ENCODE data around the gene KLRC2. TPM values are rescaled to one million over a fixed set of nuclear protein-coding genes. Genes with fewer than 3 reads are reported as not detected.
"Not testable (repeated sequence)": the region's sequence is repeated elsewhere in the genome, so short reads cannot be mapped to it uniquely, and the experiment has no call there.

KLRC2 gene
- total RNA-seq, 1 experiment from 2014 or later: not detected

GRCh38 chr12:10420334-10420733, 15.5 kb downstream of the KLRC2 start, which contains the start of gene KLRC3:
Gene KLRC3 (minus strand): TSS chr12:10420595. CDS start chr12:10420550, 45 bp downstream.
- not testable (repeated sequence) for DNase-seq (ENCODE audit: low read depth, low spot score)

DNA sequence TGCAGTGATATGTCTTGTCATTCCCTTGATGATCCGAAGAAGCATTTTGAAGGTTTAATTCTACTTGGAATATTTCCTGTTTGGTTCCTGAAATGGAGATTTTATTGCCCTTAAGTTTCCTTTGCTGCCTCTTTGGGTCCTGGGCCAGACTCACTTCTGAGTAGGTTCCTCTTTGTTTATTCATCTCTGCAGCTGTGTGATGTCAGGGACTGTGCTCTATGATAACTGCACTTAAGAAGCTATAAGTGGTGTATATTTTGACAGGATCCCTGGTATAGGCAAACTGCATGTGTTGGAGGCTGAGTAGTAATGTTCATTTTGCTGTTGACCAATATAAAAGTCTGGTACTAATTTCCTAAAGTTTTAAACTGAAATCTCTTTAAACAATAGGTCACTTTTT, 26.4 kb downstream of the KLRC2 start, which contains the start of gene KLRC4:
TSS of gene KLRC4 (minus strand) at position 366 of the 400 bp plus-strand sequence. CDS start at position 184, 182 bp downstream.
- in situ Hi-C loops (cut with HindIII; ENCODE audit: low pct_unique_long_range_greater_than_20kb, low sequenced_read_pairs): no loop called here
- DNase-seq (ENCODE audit: low read depth, low spot score): peak; percentile 75

More at GRCh38 chr12:10420334-10420733, 15.5 kb downstream of the KLRC2 start, which contains the start of gene KLRC3:
- in situ Hi-C loops (cut with HindIII; ENCODE audit: low pct_unique_long_range_greater_than_20kb, low sequenced_read_pairs): not testable (repeated sequence)

DNA sequence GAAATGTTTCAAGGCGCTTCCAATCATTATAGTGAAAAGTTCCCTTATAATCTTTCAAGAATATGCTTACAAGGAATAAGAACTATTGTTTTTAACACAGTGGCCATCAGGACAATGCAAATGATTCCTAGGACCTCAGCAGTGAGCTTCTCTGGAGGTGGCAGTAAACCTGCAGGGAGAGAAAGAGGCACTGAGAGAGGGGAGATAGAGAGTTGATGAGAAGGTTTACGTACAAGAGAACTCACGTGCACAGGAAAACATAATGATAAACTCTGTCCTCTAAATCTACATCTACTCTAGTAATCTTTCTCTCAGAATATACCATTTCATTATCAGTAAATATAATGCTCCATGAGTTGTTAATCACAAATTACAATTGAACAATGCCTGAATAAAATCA, 27.0 kb downstream of the KLRC2 start:
- in situ Hi-C loops (cut with HindIII; ENCODE audit: low pct_unique_long_range_greater_than_20kb, low sequenced_read_pairs): no loop called here
- DNase-seq (ENCODE audit: low read depth, low spot score): no peak

GRCh38 chr12:10406725-10407124, 29.1 kb downstream of the KLRC2 start:
- no peak for DNase-seq (ENCODE audit: low read depth, low spot score)
- in situ Hi-C loops (cut with HindIII; ENCODE audit: low pct_unique_long_range_greater_than_20kb, low sequenced_read_pairs): no loop called here

DNA sequence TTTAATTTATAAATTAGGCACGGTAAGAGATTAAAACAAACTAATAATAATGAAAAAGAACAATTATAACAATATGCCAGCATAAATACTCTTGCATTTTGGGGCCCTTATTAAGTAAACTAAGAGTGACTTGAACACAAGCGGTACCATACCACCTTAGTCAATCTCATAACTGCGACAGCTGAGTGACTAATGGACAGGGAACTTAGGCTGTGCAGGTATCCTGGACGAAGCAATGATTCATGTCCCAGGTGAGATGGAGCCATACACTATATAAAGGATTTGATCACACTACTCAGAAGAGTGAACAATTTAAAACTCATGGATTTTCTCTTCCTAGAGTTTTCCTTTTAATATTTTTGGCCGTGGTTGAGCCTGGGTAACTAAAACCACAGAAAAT, 30.5 kb downstream of the KLRC2 start:
- no peak for DNase-seq (ENCODE audit: low read depth, low spot score)
- in situ Hi-C loops (cut with HindIII; ENCODE audit: low pct_unique_long_range_greater_than_20kb, low sequenced_read_pairs): no loop called here

DNA sequence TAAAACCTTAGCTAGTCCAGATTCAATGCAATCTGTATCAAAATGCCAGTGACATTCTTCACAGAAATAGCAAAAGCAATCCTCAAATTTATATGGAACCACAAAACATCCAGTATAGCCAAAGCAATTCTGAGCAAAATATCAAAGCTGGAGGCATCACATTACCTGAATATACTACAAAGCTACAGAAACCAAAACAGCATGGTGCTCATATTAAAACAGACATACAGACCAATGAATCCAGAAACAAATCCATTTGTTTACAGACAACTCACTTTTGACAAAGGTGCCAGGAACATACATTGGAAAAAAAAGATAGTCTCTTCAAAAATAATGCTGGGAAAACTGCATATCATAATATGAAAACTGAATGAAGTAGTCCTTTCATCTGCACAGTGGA, 31.0 kb downstream of the KLRC2 start:
- no peak for DNase-seq (ENCODE audit: low read depth, low spot score)
- in situ Hi-C loops (cut with HindIII; ENCODE audit: low pct_unique_long_range_greater_than_20kb, low sequenced_read_pairs): no loop called here

DNA sequence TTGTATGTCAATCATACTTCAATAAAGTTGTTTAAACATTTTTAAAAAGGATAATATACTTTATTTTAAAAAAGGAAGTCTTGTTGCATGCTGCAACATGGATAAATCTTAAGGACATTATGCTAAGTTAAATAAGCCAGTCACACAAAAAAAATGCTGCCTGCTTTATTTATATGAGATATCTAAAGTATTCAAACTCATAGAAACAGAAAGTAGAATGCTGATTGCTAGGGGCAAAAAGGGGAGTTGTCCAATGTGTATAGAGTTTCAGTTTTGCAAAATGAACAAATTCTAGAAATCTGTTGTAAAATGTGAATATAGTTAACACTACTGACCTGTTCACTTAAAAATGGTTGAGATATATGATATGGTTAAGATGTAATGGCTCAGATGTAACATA, 35.0 kb downstream of the KLRC2 start:
- no peak for DNase-seq (ENCODE audit: low read depth, low spot score)
- in situ Hi-C loops (cut with HindIII; ENCODE audit: low pct_unique_long_range_greater_than_20kb, low sequenced_read_pairs): no loop called here

DNA sequence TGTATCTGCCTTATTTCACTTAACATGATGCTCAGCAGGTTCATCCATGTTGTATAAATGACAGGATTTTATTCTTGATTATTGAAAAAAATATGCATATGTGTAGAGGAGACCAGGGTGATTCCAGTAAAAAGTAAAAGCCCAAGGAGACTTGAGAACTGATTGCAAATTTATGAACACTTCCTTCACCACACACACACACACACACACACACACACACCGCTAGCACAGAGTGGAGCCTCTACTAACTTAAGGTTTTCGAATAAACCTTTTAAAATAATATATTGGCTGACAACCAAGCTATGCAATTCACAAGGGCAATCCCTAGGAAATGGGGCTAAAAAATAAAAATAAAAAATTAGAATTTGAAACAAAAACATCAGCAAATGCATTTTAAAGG, 37.6 kb downstream of the KLRC2 start:
- in situ Hi-C loops (cut with HindIII; ENCODE audit: low pct_unique_long_range_greater_than_20kb, low sequenced_read_pairs): no loop called here
- no peak for DNase-seq (ENCODE audit: low read depth, low spot score)

GRCh38 chr12:10397296-10397695, 38.5 kb downstream of the KLRC2 start:
- in situ Hi-C loops (cut with HindIII; ENCODE audit: low pct_unique_long_range_greater_than_20kb, low sequenced_read_pairs): no loop called here

GRCh38 chr12:10396176-10396575, 39.6 kb downstream of the KLRC2 start:
- in situ Hi-C loops (cut with HindIII; ENCODE audit: low pct_unique_long_range_greater_than_20kb, low sequenced_read_pairs); DNase-seq (ENCODE audit: low read depth, low spot score): not testable (repeated sequence)

More at GRCh38 chr12:10397296-10397695, 38.5 kb downstream of the KLRC2 start:
- DNase-seq (ENCODE audit: low read depth, low spot score): no peak

DNA sequence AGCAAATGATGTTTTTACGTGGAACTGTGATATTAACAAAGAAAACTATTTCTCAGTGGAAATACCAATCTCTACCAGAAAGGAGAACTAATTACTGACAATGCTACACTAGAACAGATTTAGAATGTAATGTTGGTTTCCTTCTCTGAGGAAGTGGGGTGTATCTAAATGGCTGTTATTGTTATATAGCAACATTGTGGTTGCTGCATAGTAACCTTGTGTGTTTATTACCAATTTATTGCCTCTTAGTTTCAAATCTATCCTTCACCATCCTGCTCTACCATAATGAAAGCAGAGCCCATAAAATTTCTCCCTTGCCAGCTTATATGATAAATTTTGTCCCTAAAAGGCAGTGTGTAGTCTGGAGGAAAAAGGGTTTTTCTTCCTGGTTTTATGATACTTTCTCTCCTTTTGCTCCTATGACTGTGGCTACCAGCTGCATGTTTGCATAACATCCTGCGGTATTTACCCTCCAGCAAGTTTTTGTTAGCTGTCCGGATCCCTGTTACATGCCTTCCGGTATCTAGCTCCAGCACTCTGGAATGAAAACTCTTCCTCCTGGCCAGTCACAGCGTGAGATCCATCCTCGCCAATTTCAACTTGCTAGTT, 40.3 kb downstream of the KLRC2 start:
- peak; percentile 85 for DNase-seq (ENCODE audit: low read depth, low spot score)
- in situ Hi-C loops (cut with HindIII; ENCODE audit: low pct_unique_long_range_greater_than_20kb, low sequenced_read_pairs): no loop called here

GRCh38 chr12:10394531-10395152, 41.2 kb downstream of the KLRC2 start:
- in situ Hi-C loops (cut with HindIII; ENCODE audit: low pct_unique_long_range_greater_than_20kb, low sequenced_read_pairs): not testable (repeated sequence)
- peak; percentile 51 for DNase-seq (ENCODE audit: low read depth, low spot score)

GRCh38 chr12:10393291-10393690, 42.5 kb downstream of the KLRC2 start:
- in situ Hi-C loops (cut with HindIII; ENCODE audit: low pct_unique_long_range_greater_than_20kb, low sequenced_read_pairs): no loop called here
- DNase-seq (ENCODE audit: low read depth, low spot score): no peak

GRCh38 chr12:10392394-10392930, 43.3 kb downstream of the KLRC2 start:
- peak; percentile 81 for DNase-seq (ENCODE audit: low read depth, low spot score)
- in situ Hi-C loops (cut with HindIII; ENCODE audit: low pct_unique_long_range_greater_than_20kb, low sequenced_read_pairs): no loop called here

DNA sequence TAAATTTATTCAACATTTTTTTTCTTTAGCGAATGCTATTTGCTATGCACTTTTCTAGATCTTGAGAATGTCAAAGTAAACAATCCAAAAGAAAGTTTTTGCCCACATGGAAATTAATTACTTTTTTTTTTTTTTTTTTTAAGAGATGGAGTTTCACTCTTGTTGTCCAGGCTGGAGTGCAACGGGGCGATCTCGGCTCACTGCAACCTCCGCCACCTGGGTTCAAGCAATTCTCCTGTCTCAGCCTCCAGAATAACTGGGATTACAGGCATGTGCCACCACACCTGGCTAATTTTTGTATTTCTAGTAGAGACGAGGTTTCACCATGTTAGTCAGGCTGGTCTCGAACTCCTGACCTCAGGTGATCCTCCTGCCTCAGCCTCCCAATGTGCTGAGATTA, 44.8 kb downstream of the KLRC2 start:
- DNase-seq (ENCODE audit: low read depth, low spot score); in situ Hi-C loops (cut with HindIII; ENCODE audit: low pct_unique_long_range_greater_than_20kb, low sequenced_read_pairs): not testable (repeated sequence)

- no peak for DNase-seq (ENCODE audit: low read depth, low spot score)
- in situ Hi-C loops (cut with HindIII; ENCODE audit: low pct_unique_long_range_greater_than_20kb, low sequenced_read_pairs): no loop called here
These were observed 45.9 kb downstream of the KLRC2 start, which contains the start of gene KLRK1 for GRCh38 chr12:10389904-10390303. Gene KLRK1 (minus strand): TSS chr12:10390041. CDS start chr12:10388810, 1,231 bp downstream.

GRCh38 chr12:10388624-10389413, 47.0 kb downstream of the KLRC2 start:
- DNase-seq (ENCODE audit: low read depth, low spot score): no peak

GRCh38 chr12:10387498-10387897, 48.3 kb downstream of the KLRC2 start:
- DNase-seq (ENCODE audit: low read depth, low spot score); in situ Hi-C loops (cut with HindIII; ENCODE audit: low pct_unique_long_range_greater_than_20kb, low sequenced_read_pairs): not testable (repeated sequence)

More at GRCh38 chr12:10388624-10389413, 47.0 kb downstream of the KLRC2 start:
- in situ Hi-C loops (cut with HindIII; ENCODE audit: low pct_unique_long_range_greater_than_20kb, low sequenced_read_pairs): no loop called here
